GM21526 (cell line): Measurements from ENCODE around the gene CAMTA1.
"Not testable (repeated sequence)": the region's sequence is repeated elsewhere in the genome, so short reads cannot be mapped to it uniquely, and the experiment has no call there.

Source experiments
- ATAC-seq: cut with Tn5 transposase; IDR thresholded peaks from one replicate; pipeline ENCODE4 v1.9.1; 2021; ENCODE audit warnings: moderate library complexity; ENCODE audit not compliant: unreplicated experiment, low FRiP score

The CAMTA1 gene

DNA sequence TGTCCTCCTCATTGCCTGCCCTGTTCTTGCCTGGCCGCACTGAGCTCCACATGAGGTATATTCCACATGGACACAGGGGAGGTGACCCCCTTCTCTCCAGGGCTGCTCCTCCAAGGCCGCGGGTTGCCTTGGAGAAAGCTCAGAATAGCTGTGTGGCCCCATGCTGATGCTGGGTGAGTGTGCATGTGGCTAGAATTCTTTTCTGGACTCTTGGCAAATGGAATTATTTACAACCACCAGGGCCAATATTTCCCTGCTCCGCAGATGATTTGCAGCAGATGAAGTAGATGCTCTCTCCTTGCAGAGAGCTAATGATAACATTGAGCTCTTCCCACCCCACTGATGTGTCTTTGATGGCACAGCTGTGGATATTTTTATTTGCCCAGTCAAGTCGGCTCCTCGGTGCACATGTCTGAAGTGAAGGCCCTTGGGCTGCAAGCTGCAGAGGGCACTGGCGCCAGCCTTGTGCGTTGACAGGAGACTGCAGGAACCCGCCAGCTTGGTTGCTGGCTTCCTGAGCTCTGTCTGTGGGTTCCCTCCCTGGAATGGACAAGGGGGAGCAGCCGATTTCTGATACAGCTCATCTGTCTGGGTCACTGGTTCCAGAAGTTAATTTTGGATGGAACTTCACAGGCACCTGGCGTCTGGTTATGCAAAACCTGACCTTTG lies 581.2 kb downstream of the CAMTA1 start:
- no peak for ATAC-seq

DNA sequence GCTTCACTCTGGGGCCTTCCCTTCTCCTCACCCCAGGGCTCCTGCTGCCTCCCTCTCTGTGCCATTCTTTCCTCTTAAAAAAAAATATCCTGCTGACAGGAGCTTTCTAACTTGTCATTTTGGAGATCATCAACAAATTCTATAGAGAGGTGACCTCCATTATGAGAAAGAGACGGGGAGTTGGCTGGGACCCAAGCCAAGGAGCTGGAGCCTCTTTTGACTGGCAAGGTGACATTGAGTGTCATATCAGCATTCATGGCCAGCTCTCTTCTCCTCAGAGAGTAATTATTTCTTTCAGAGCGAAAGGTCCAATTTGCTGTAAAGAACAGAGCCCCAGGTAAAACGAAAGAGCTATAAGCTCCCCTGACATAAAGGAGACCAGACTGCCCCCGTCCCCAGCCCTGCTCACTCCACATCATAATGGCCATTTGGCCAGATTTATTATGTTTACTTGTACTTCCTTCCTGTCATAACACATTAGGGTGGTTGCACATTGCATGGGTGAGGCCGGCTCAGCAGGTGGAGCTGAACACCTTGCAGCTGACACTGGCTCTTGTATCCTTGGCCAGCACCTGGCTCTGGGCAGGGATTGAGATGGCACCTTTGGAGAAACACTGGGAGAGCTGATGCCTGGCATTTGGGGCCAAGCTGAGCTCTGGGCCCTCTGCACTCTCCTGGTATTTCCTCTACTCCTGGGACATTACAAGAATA lies 581.9 kb downstream of the CAMTA1 start:
- ATAC-seq = no peak

DNA sequence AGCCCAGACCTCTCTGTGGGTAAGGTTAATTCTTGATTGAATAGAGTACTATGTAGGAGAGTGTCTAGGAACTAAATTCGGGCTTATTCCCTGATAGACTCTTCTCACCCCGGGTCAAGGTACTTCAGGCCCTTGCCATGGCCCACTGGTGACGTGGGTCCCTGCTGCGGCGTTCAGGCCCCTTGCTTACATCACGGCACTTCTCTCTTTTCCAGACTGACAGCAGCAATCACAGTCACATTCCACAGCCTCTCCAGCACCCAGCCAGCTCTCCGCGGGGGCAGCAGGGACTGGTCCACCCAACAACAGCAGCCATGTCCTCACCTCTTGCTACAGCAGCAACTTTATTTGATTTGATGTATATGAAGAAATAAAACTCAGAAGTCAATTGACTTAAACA lies 584.6 kb downstream of the CAMTA1 start:
- ATAC-seq = no peak

DNA sequence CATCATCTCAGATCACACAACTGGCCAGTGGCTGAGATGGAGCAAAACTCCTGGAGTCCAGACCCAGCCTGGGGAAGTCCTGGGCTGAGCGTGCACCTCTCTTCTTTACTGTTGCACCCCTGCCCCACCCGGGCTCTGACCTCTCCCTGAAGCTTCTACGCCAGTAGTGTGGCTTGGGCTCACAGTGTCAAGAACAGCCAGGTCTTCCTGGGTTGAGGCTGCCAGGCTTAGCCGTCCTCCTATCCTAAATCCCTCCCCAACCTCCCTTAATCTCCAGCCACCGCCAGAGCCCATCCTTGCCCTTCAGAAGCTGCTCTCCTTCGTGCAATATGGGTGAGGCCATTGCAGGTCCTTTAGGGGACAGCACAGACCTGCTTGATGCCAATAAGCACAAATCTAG lies 586.7 kb downstream of the CAMTA1 start:
- no peak for ATAC-seq

DNA sequence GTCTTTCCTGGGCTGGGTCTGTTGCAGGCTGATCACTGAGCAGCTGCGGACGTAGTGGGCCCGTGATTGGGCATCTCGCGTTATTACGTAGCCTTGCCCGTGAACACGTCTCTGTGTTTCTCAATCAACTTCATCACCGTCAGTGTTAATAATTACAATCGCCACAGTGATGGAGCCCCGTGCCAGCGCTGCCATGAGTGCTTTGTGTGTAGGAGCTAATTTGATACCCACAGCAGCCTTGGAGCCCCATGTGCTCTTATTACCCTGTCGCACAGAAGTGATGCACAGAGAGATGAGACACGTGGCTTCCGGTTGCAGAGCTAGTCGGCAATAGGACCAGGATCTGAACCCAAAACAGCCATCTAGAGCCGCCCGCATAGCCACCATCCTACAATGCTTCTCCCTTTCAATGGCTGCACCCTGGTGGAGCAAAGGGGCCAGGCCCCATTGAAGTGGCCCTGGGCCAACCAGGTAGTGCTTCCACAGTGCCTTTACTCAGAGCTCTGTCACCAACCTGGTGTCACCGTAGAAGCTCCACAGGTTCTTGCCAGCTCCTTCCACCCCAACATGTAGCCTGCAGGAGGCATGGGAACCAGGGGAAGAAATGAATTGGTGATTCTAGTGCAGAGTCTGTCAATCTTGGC lies 587.3 kb downstream of the CAMTA1 start:
- ATAC-seq = no peak

DNA sequence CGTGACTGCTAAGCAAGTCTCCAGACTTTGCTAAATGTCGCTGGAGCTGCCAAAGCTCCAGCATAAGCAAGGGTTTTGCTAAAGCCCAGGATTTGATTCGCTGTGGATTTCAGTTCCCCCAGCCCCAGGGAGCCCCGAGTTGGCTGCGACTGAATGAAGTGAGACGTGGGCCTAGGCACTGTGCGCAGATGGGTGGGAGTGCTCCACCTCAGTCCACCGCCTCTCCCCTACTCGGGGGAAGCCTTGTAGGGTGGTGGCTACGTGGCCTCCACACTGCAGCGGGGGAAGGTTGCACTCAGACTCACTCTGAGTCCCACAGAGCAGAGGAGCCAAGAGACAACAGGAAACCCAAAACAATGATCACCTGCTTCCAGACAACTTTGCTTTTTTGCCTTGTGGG lies 588.0 kb downstream of the CAMTA1 start:
- ATAC-seq = no peak

DNA sequence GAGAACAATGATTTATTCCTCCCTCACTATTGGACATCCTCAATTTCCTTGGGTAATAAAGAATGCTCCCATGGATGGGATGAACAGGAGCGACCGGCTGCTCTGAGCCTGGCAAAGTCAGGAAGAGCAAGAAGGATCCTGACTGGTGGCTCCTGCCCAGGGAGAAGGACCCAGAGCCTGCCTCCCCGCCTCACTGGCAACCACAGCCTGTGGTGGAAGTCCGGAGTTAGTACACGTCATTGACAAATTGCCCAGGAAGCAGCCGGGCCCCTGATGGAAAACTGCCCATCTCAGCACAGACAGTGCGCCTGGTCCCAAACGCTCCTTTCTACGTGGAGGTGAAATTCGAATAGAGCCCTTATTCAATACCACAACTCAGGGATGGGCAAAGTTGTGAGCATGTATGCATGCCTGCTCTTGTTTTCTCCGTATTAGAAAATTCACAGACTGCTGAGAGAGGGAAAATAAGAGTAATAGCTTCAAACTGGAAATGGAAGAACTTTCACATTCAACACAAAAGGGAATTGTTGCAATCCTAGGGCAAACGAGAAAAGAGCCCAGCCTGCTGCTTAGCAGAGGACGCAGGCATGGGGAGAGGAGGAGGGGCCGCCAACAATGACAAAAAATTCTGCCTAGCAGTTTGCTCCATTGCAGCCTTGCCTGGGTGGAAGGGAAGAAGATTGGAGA lies 588.8 kb downstream of the CAMTA1 start:
- ATAC-seq = no peak

DNA sequence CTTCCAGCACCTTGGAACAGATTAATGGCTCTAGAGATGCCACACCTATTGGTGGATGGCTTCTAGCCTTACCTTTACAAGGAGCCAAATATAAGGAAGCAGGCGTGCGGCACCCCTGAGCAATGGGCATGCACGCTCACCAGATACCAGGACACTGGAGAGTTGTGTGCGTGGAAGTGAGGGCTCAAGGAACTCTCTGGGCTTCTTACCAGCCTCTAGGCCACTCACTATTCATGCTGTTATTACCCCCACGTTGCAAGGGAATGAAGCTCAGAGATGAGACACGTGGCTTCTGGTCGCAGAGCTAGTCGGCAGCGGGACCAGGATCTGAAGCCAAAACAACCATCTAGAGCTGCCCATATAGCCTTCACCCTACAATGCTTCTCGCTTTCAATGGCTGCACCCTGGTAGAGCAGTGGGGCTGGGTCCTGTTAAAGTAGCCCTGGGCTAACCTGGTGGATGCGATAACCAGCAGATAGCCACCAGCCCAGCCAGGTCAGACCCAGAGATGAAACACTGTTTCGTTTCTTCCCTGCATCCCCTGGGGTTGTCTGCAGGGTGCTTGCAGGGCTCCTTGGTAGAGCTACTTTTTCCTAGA lies 589.4 kb downstream of the CAMTA1 start:
- no peak for ATAC-seq

DNA sequence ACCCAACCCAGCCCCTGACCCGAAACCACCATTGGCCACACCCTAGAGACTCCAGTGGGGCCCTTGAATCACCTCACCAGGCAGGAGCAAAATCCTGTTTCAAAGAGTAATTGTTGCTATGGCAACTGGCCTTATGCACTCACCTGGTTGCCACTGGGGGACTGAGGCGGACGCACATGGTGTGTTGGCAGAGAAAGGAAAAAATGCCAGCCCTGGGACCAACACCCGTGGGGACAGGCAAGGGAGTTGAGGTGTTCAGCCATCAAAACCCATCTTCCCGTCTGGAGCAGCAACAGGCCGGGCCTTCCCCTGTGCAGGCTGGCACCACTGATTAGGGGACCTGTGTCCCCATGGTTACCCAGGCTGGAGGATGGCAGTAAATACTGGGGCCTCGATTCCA lies 590.1 kb downstream of the CAMTA1 start:
- ATAC-seq = no peak

DNA sequence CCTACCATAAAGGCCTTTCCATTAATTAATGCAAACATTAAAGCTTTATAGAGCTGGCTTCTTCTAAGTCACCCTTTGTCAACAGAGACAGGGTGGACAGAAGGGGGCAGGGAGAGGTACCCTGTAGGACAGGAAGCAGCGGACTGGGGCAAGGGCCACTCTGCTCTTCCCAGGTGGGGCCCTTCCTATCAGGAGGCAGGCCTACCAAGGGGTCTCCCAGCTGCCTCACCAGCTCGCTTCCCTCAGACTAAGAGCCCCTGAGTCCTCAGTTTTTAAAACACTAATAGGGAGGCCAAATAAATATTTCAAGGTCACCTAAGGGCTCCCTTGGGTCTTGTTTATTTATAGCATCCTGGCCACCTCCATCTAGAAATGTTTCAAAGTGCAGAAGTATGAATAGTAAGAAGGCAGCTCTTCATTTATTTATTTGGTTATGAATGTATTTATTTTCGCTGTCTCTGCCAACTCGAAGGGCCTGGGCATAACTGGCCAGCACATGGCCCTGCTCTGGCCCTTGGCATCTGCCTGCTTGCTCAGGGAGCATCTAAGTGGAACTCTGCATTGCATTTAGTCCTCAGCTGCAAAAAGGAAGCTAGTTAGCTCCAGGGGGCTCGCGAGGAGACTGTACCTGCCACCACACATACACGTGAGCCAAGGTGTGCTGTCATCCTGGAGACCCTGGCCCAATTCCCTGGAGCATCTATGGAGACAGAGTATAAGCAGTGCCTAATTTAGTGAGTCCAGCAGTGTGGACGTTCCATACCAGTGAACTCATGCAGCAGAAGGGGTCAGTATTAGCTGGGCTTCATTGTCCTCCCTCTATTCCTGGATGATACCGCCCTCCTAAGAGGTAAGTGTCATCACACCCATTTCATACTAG lies 590.8 kb downstream of the CAMTA1 start:
- no peak for ATAC-seq

DNA sequence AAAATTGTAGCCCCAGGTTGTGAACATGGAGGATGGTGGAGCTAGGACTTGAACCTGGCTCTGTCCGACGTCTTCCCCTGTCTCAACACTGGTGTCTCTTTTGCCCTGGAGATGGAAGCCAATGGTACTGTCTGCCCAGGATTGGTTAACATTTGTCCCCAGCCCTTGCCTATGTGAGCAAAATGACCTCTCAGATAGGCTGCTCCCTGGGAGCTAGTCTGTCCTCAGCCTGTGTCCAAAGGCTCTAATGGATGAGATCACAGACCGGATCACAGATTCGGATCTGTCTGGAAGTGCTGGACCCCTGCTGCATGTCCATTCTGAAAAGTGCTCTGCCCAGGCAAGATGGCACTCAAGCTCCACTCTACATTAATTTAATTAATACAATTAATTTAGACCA lies 591.4 kb downstream of the CAMTA1 start:
- no peak for ATAC-seq

DNA sequence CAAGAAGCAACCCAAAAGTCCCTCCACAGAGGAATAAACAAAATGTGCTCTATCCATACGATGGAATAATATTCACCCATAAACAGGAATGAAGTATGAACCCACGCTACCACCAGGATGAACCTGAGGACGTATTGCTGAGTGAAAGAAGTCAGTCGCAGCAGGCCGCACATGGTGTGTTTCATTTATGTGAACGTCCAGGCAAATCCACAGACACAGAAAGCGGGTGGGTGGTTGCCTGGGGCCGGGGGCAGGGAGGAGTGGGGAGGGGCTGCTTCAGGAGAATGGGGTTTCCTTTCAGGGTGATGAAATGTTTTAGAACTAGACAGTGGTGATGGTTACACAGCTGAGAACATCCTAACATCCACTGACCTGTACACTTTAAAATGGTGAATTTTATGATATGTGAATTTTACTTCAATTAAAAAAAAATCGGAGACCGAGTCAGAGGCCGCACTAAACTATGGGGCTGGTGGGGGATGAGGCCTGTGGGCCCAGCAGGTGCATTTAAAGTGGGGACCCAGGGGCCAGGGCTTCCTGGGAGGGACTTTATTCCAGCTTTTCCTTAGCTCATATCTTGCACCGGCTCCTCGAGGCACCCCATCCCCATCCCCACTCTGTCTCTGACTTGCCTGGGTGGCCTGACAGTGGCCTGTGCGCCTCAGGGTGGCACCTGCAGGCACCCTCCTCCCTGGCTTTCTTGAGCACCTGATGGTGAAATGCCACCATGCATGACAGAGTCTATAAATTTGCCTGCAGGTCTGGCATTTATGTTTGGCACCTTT lies 593.3 kb downstream of the CAMTA1 start:
- no peak for ATAC-seq

DNA sequence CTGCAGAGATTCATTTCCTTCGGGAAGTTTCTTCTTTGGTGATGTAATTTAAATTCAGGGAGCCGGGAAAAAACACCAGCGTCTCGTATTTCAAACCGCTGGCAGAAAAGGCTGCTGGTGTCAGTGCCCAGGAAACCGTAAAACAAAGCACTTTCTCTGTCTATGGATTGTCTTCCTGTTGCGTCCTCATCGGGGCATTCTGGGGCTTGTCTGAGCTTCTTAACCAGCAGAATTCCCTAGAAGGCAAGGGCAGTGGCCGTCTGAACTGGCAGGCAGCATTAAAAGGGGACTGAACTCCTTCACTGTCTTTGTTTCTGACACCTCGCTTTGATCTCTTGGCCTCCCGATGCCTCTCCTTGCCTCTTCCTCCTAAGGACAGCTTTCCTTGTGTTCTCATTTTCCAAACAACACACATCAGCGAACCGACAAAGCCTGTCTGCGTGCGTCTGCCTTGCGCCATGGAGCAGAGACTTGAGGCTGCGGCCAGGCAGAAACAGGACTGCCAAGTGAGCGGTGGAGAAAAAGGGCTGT lies 594.3 kb downstream of the CAMTA1 start:
- no peak for ATAC-seq

DNA sequence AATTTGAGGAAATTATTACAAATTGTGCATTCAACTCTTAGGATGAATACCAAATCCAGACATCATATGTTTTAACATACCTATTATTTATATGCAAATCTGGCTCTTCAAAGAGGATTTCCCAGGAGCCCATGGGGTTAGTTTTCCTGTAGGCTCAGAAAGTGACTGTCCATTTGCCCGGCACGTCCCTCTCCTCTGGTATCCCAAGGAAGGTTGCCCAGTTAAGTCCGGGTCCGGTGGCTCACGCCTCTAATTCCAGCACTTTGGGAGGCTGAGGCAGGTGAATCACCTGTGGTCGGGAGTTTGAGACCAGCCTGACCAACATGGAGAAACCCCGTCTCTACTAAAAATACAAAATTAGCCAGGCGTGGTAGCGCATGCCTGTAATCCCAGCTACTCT lies 594.8 kb downstream of the CAMTA1 start:
- ATAC-seq = not testable (repeated sequence)

DNA sequence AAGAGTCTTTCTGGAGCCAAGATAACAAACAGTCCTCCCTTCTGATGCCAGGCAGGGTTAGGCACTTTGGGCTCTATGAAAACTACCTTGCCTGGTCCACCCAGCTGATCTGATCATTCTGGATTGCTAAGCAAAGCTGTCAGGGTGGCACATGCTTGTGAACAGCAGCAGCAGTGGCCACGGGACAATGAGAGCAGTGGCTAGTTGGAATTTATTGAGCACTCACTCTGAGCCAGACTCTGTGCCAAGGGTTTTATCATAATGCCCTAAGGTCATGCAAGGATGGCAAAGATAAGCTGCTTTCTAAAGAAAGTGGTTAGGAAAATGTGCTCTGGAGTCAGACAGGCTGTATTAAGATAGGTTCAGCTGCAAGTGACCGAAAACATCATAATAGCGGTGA lies 595.5 kb downstream of the CAMTA1 start:
- ATAC-seq = no peak

DNA sequence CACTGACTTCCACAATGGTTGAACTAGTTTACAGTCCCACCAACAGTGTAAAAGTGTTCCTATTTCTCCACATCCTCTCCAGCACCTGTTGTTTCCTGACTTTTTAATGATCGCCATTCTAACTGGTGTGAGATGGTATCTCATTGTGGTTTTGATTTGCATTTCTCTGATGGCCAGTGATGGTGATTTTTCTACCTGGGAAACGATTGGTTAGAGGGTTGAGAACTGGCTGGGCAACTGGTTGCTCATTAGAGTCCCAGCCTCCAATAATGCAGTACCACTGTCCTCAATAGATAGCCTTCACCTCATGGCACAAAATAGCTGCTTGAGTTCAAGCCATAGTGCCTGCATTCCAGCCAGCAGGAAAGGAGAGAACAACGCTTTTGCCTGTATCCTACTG lies 596.5 kb downstream of the CAMTA1 start:
- ATAC-seq = not testable (repeated sequence)

DNA sequence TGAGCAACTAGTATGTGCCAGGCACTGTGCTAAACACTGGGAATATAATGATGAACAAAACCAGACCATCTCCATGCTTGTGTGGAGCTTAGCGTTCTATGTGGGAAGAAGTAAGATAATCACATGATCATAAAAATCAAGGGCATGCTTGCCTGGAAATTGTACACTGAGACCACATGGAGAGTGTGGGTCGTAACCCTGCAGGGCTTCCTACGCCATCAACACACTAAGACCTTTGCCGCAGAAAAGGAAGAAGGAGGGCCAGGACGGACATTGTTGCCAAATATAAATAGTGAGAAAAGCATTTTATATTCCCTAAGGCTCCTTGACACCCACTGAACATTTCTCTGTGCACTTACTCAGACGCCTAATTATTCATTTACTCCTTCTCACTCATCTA lies 597.7 kb downstream of the CAMTA1 start:
- no peak for ATAC-seq

DNA sequence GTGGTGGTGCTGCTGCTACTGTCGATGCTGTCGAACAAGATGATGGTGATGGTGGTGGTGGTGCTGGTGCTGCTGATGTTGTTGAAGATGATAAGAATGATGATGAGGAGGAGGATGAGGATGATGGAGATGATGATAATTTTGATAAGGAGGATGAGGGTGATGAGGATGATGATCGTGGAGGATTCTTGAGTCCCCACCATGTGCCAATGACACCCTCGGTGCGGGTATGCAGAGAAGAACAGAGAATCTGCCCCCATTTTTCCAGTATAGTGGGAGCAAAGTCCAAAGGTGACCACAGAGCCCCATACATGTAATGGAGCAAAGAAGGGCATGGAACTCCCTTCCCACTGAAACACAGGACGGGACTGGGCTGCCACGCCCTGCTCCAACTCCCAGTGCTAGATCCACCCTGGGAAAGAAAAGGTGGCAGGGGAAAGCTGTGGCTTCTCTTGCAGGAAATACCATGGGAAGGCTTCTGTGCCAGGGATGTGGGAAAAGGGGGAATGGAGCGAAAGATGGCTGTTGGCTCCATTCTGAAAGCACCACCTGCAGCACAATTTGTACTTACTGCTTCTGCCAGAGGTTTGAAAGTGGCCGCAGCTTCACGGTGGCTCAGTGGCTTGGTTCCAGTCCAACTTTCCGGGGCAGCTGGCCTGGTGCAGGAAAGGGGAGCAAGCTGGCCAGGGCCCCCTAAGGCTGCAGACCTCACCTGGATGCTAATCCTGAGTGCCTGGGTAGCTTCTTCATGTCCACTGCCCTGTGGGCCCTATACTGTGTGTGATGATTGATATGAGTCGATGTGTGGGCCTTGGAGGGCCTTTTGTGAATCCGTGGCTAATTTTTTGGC lies 598.6 kb downstream of the CAMTA1 start:
- no peak for ATAC-seq
